HL-60 (cell line): ENCODE measurements around the gene ADPRHL1.

Experiments used
- DNase-seq, 2 experiments: peaks; one replicate each; pipeline ENCODE4 v3.0.0-alpha.2; 2010 to 2020; ENCODE audit warnings: low read depth in 1 of 2, low spot score in 1 of 2
- H3K27ac ChIP-seq: fragments of 250-450 bp; sonication (Bioruptor Pico); replicated peaks from 2 replicates; pipeline ENCODE4 v1.5.1; 2020; ENCODE audit warnings: mild to moderate bottlenecking, moderate library complexity
- H3K27me3 ChIP-seq: fragments of 250-450 bp; sonication (Bioruptor Pico); 2 replicates; pipeline ENCODE4 v1.5.1; 2021; ENCODE audit warnings: mild to moderate bottlenecking, moderate library complexity; ENCODE audit not compliant: insufficient read depth, poor library complexity, severe bottlenecking
- H3K4me3 ChIP-seq: replicated peaks from 2 replicates; pipeline ENCODE4 v1.5.1; 2011; ENCODE audit warnings: mild to moderate bottlenecking, control low read depth, low read length; ENCODE audit not compliant: insufficient read depth
- CTCF ChIP-seq: IDR thresholded peaks from one replicate; pipeline ENCODE4 v1.5.1; 2011; ENCODE audit warnings: low read length, control low read depth, inconsistent platforms; ENCODE audit not compliant: insufficient read depth
- GABPA ChIP-seq: IDR thresholded peaks from 2 replicates; pipeline ENCODE4 v1.6.1; 2012; ENCODE audit warnings: low read depth
- POLR2AphosphoS5 ChIP-seq: IDR thresholded peaks from 2 replicates; pipeline ENCODE4 v1.6.1; 2012; ENCODE audit warnings: low read depth
- REST ChIP-seq: IDR thresholded peaks from 2 replicates; pipeline ENCODE4 v1.6.1; 2012; ENCODE audit warnings: low read depth; ENCODE audit not compliant: insufficient replicate concordance
- SPI1 ChIP-seq: IDR thresholded peaks from 2 replicates; pipeline ENCODE4 v1.6.1; 2012; ENCODE audit warnings: low read depth, mild to moderate bottlenecking, borderline replicate concordance

ADPRHL1 gene

GRCh38 chr13:113427562-113428468, 25.5 kb downstream of the ADPRHL1 start:
- DNase-seq, result no peak
- Histone ChIP-seq H3K27me3 (peaks cover 3% of the 10 kb centered on the region), H3K4me3 (no peak overlapping the region), H3K27ac (no peak overlapping the region)
- TF ChIP-seq CTCF (no peak), POLR2AphosphoS5 (no peak), GABPA (no peak), SPI1 (no peak), REST (no peak)

- Histone ChIP-seq H3K4me3 (no peak overlapping the region), H3K27me3 (peaks cover 3% of the 10 kb centered on the region), H3K27ac (no peak overlapping the region)
- no peak for DNase-seq
- TF ChIP-seq CTCF (no peak), REST (no peak), POLR2AphosphoS5 (no peak), SPI1 (no peak), GABPA (no peak)
Observed at GRCh38 chr13:113426591-113426986, 26.7 kb downstream of the ADPRHL1 start.

- no peak overlapping the region for H3K27ac ChIP-seq
- H3K4me3 ChIP-seq, result no peak overlapping the region
- DNase-seq, result no peak
- peaks cover 3% of the 10 kb centered on the region for H3K27me3 ChIP-seq
- TF ChIP-seq POLR2AphosphoS5 (no peak), REST (no peak), CTCF (no peak), GABPA (no peak), SPI1 (no peak)
Observed at GRCh38 chr13:113425941-113426590, 27.2 kb downstream of the ADPRHL1 start.
